Mesendoderm (in vitro differentiated cells): Measurements from ENCODE around the gene CHRNA9.
A peak's percentile ranks its signal among the peaks of the same experiment; 100 is the strongest.
"Not testable (repeated sequence)": the region's sequence is repeated elsewhere in the genome, so short reads cannot be mapped to it uniquely, and the experiment has no call there.

ENCODE experiments used
- DNase-seq: peaks from one replicate; pipeline ENCODE4 v3.0.0; 2013
- H2AK5ac ChIP-seq: 2 replicates; pipeline ENCODE4 v1.6.1; 2013; ENCODE audit warnings: low read length, inconsistent platforms
- H2BK120ac ChIP-seq: 2 replicates; pipeline ENCODE4 v1.6.1; 2013; ENCODE audit warnings: low read depth, mild to moderate bottlenecking, low read length, moderate library complexity, mixed read lengths
- H2BK15ac ChIP-seq: replicated peaks from 2 replicates; pipeline ENCODE4 v1.6.1; 2013; ENCODE audit warnings: low read depth, mild to moderate bottlenecking, moderate library complexity
- H2BK5ac ChIP-seq: 2 replicates; pipeline ENCODE4 v1.6.1; 2013; ENCODE audit warnings: low read length, inconsistent platforms
- H3K18ac ChIP-seq: 2 replicates; pipeline ENCODE4 v1.6.1; 2013; ENCODE audit warnings: mild to moderate bottlenecking, low read length, mixed read lengths
- H3K23ac ChIP-seq: one replicate; pipeline ENCODE4 v1.6.1; 2013; ENCODE audit warnings: low read length
- H3K27ac ChIP-seq: 2 replicates; pipeline ENCODE4 v1.5.1; 2013; ENCODE audit warnings: low read depth, mild to moderate bottlenecking, inconsistent platforms, low read length, moderate library complexity
- H3K27me3 ChIP-seq: 2 replicates; pipeline ENCODE4 v1.6.1; 2013; ENCODE audit warnings: low read length, control low read depth, mild to moderate bottlenecking, inconsistent platforms; ENCODE audit not compliant: insufficient read depth, poor library complexity
- H3K36me3 ChIP-seq: 2 replicates; pipeline ENCODE4 v1.6.1; 2013; ENCODE audit warnings: low read length, inconsistent platforms; ENCODE audit not compliant: control insufficient read depth, insufficient read depth
- H3K4ac ChIP-seq: one replicate; pipeline ENCODE4 v1.6.1; 2013; ENCODE audit warnings: low read depth, mild to moderate bottlenecking, low read length, moderate library complexity
- H3K4me1 ChIP-seq: 2 replicates; pipeline ENCODE4 v1.6.1; 2013; ENCODE audit warnings: low read depth, low read length, inconsistent platforms; ENCODE audit not compliant: control insufficient read depth
- H3K4me2 ChIP-seq: 2 replicates; pipeline ENCODE4 v1.6.1; 2013; ENCODE audit warnings: low read length
- H3K4me3 ChIP-seq: 2 replicates; pipeline ENCODE4 v1.5.1; 2013; ENCODE audit warnings: mild to moderate bottlenecking, low read length
- H3K56ac ChIP-seq: one replicate; pipeline ENCODE4 v1.6.1; 2013; ENCODE audit warnings: low read length
- H3K79me1 ChIP-seq: 2 replicates; pipeline ENCODE4 v1.6.1; 2013; ENCODE audit warnings: low read length, inconsistent platforms
- H3K79me2 ChIP-seq: 2 replicates; pipeline ENCODE4 v1.6.1; 2013; ENCODE audit warnings: mild to moderate bottlenecking, low read length; ENCODE audit not compliant: control insufficient read depth, insufficient read depth
- H3K9ac ChIP-seq: 2 replicates; pipeline ENCODE4 v1.6.1; 2013; ENCODE audit warnings: low read length, inconsistent platforms
- H4K5ac ChIP-seq: one replicate; pipeline ENCODE4 v1.6.1; 2013; ENCODE audit warnings: low read length
- H4K8ac ChIP-seq: one replicate; pipeline ENCODE4 v1.6.1; 2013; ENCODE audit warnings: low read depth, mild to moderate bottlenecking, control low read depth, low read length, moderate library complexity
- WGBS: extraction: QIAGEN DNeasy Blood & Tissue Kit; methylation state at CpG from one replicate; pipeline ENCODE4 v1.1.7; 2013; ENCODE audit warnings: low lambda C conversion rate, missing lambda C conversion rate; ENCODE audit not compliant: insufficient coverage; ENCODE audit errors: extremely low coverage; 5-methylcytosine and 5-hydroxymethylcytosine counted together

Gene CHRNA9

GRCh38 chr4:40292313-40292759 is 42.8 kb upstream of the CHRNA9 start:
- H3K27ac ChIP-seq = no peak overlapping the region
- no peak overlapping the region for H4K8ac ChIP-seq
- H3K4me2 ChIP-seq = no peak overlapping the region
- no peak overlapping the region for H3K4me3 ChIP-seq
- peak; percentile 60 for DNase-seq
- no peak overlapping the region for H2BK5ac ChIP-seq
- H3K36me3 ChIP-seq = no peaks in the 10 kb centered on the region
- H3K79me1 ChIP-seq = no peaks in the 10 kb centered on the region
- WGBS = no CpG with 5 or more reads among the region's 2 CpGs
- no peak overlapping the region for H3K18ac ChIP-seq
- H3K27me3 ChIP-seq = no peaks in the 10 kb centered on the region
- no peak overlapping the region for H3K9ac ChIP-seq
- no peak overlapping the region for H3K56ac ChIP-seq
- no peak overlapping the region for H2BK15ac ChIP-seq
- H2BK120ac ChIP-seq = no peak overlapping the region
- peak overlapping the region; percentile 44 for H4K5ac ChIP-seq
- H3K23ac ChIP-seq = no peak overlapping the region
- H3K79me2 ChIP-seq = no peaks in the 10 kb centered on the region
- no peak overlapping the region for H3K4ac ChIP-seq
- H2AK5ac ChIP-seq = no peak overlapping the region
- H3K4me1 ChIP-seq = no peaks in the 10 kb centered on the region

GRCh38 chr4:40294339-40294738 is 40.8 kb upstream of the CHRNA9 start:
- Histone ChIP-seq H4K5ac (no peak overlapping the region), H3K27me3 (no peaks in the 10 kb centered on the region), H3K4me1 (no peaks in the 10 kb centered on the region), H3K18ac (no peak overlapping the region), H3K79me1 (no peaks in the 10 kb centered on the region), H3K27ac (no peak overlapping the region), H4K8ac (no peak overlapping the region), H3K4ac (no peak overlapping the region), H3K23ac (no peak overlapping the region), H3K4me2 (no peak overlapping the region), H3K56ac (no peak overlapping the region), H3K9ac (no peak overlapping the region), H2BK120ac (no peak overlapping the region), H3K79me2 (no peaks in the 10 kb centered on the region), H2BK5ac (no peak overlapping the region), H2BK15ac (no peak overlapping the region), H2AK5ac (no peak overlapping the region), H3K4me3 (no peak overlapping the region), H3K36me3 (no peaks in the 10 kb centered on the region)
- no CpG with 5 or more reads among the region's 1 CpG for WGBS
- no peak for DNase-seq

- not testable (repeated sequence) for H3K79me1 ChIP-seq, H3K4me1 ChIP-seq, H4K5ac ChIP-seq, H3K9ac ChIP-seq, H3K23ac ChIP-seq, H3K56ac ChIP-seq, H2AK5ac ChIP-seq, H3K18ac ChIP-seq, H3K79me2 ChIP-seq, H2BK120ac ChIP-seq, H3K4me3 ChIP-seq, H4K8ac ChIP-seq, H3K27ac ChIP-seq, H2BK5ac ChIP-seq, H3K4ac ChIP-seq, H3K36me3 ChIP-seq, H3K27me3 ChIP-seq, H3K4me2 ChIP-seq, DNase-seq, H2BK15ac ChIP-seq
Measured at GRCh38 chr4:40295030-40295429, 40.1 kb upstream of the CHRNA9 start.

- H3K23ac ChIP-seq = no peak overlapping the region
- H2BK120ac ChIP-seq = no peak overlapping the region
- 100% methylated on average over 1 of the region's 4 CpGs for whole genome bisulfite sequencing
- no peak overlapping the region for H3K4ac ChIP-seq
- no peak overlapping the region for H3K9ac ChIP-seq
- no peak overlapping the region for H3K4me3 ChIP-seq
- H3K36me3 ChIP-seq = no peaks in the 10 kb centered on the region
- H3K18ac ChIP-seq = no peak overlapping the region
- H3K79me1 ChIP-seq = no peaks in the 10 kb centered on the region
- H3K56ac ChIP-seq = no peak overlapping the region
- no peak overlapping the region for H4K5ac ChIP-seq
- no peaks in the 10 kb centered on the region for H3K79me2 ChIP-seq
- H2AK5ac ChIP-seq = no peak overlapping the region
- H3K27me3 ChIP-seq = no peaks in the 10 kb centered on the region
- no peak overlapping the region for H4K8ac ChIP-seq
- H3K4me2 ChIP-seq = no peak overlapping the region
- H3K27ac ChIP-seq = no peak overlapping the region
- no peaks in the 10 kb centered on the region for H3K4me1 ChIP-seq
- DNase-seq = no peak
- H2BK5ac ChIP-seq = no peak overlapping the region
- no peak overlapping the region for H2BK15ac ChIP-seq
Measured at GRCh38 chr4:40295572-40295971, 39.6 kb upstream of the CHRNA9 start.

- no peak overlapping the region for H3K4me3 ChIP-seq
- no peak overlapping the region for H3K56ac ChIP-seq
- H3K27me3 ChIP-seq = no peaks in the 10 kb centered on the region
- no peak overlapping the region for H2BK15ac ChIP-seq
- no peak overlapping the region for H4K5ac ChIP-seq
- WGBS = no CpG with 5 or more reads among the region's 6 CpGs
- H2BK5ac ChIP-seq = no peak overlapping the region
- no peak overlapping the region for H3K23ac ChIP-seq
- H3K4me2 ChIP-seq = no peak overlapping the region
- no peaks in the 10 kb centered on the region for H3K79me1 ChIP-seq
- no peaks in the 10 kb centered on the region for H3K79me2 ChIP-seq
- no peak overlapping the region for H2AK5ac ChIP-seq
- H3K4ac ChIP-seq = no peak overlapping the region
- no peak overlapping the region for H3K18ac ChIP-seq
- no peak for DNase-seq
- no peak overlapping the region for H3K27ac ChIP-seq
- no peak overlapping the region for H4K8ac ChIP-seq
- no peaks in the 10 kb centered on the region for H3K4me1 ChIP-seq
- H3K36me3 ChIP-seq = no peaks in the 10 kb centered on the region
- no peak overlapping the region for H2BK120ac ChIP-seq
- H3K9ac ChIP-seq = no peak overlapping the region
Measured at GRCh38 chr4:40299126-40299525, 36.0 kb upstream of the CHRNA9 start.

DNA sequence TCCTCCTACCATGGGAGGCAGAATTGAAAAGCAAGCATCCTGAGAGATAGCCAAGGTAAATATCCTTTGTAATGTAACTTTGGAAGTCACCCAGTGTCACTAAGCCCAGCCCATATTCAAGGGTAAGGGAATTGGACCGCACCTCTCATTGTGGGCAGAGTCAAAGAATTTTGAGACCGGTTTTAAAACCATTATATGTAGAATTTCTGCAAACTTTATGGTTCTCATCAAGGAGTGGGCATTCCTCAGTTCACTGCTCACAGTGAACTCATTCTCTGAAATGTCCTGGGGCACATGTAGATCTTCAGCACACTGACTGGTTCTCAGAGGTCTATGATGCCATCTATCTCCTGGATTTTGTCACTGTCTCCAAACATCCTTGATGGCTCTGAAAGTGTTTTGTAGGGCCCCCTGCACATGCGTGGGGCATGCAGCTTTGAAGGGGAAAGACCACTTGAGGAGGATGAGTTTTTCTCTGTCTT is 35.3 kb upstream of the CHRNA9 start:
- WGBS = no CpG with 5 or more reads among the region's 3 CpGs
- peak; percentile 34 for DNase-seq
- Histone ChIP-seq H2BK5ac (no peak overlapping the region), H3K56ac (no peak overlapping the region), H3K4me1 (no peaks in the 10 kb centered on the region), H3K27ac (no peak overlapping the region), H3K9ac (no peak overlapping the region), H3K36me3 (no peaks in the 10 kb centered on the region), H3K4me3 (no peak overlapping the region), H4K5ac (no peak overlapping the region), H2AK5ac (no peak overlapping the region), H3K23ac (no peak overlapping the region), H3K18ac (no peak overlapping the region), H2BK120ac (no peak overlapping the region), H3K79me1 (no peaks in the 10 kb centered on the region), H3K27me3 (no peaks in the 10 kb centered on the region), H3K4me2 (no peak overlapping the region), H4K8ac (no peak overlapping the region), H2BK15ac (no peak overlapping the region), H3K4ac (no peak overlapping the region), H3K79me2 (no peaks in the 10 kb centered on the region)
